IPS-18a (cell line): Measurements from ENCODE around the gene AKAP13.

Source experiments
- H3K27ac ChIP-seq: one replicate; pipeline ENCODE4 v1.5.1; 2013; ENCODE audit warnings: low read length
- H3K27me3 ChIP-seq: one replicate; pipeline ENCODE4 v1.6.1; 2013; ENCODE audit warnings: mild to moderate bottlenecking, low read length; ENCODE audit not compliant: control insufficient read depth, insufficient read depth
- H3K36me3 ChIP-seq: one replicate; pipeline ENCODE4 v1.6.1; 2013; ENCODE audit warnings: low read depth, low read length; ENCODE audit not compliant: control insufficient read depth
- H3K4me1 ChIP-seq: one replicate; pipeline ENCODE4 v1.6.1; 2013; ENCODE audit warnings: low read depth, low read length; ENCODE audit not compliant: control insufficient read depth
- H3K4me3 ChIP-seq: one replicate; pipeline ENCODE4 v1.5.1; 2013; ENCODE audit warnings: low read length
- H3K9ac ChIP-seq: one replicate; pipeline ENCODE4 v1.6.1; 2013; ENCODE audit warnings: mild to moderate bottlenecking, low read length, moderate library complexity
- H3K9me3 ChIP-seq: one replicate; pipeline ENCODE4 v1.6.1; 2013; ENCODE audit warnings: low read depth, low read length; ENCODE audit not compliant: control insufficient read depth

Gene AKAP13

DNA sequence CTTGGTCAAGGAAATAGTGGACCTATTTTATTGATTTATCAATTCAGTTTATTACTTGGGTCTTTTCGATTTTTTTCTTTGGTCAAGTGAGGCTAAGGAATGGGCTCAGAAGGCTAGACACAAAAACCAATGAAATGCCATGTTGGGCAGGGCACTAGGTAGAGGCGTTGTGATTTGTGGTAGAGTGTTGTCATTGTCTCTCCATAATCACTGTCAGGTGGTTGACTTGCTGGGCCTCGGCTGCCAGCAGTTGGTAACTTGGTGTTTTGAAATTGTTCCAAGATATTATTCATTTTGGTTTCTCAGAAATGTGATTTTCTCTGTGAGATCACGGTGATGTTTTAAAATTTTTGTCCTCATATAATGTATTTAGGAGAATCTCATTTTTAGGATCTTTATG is 240.7 kb downstream of the AKAP13 start:
- peaks cover 40% of the 10 kb centered on the region for H3K4me1 ChIP-seq
- no peaks in the 10 kb centered on the region for H3K36me3 ChIP-seq
- no peak overlapping the region for H3K4me3 ChIP-seq
- no peak overlapping the region for H3K27ac ChIP-seq
- no peaks in the 10 kb centered on the region for H3K27me3 ChIP-seq
- H3K9ac ChIP-seq = no peak overlapping the region
- H3K9me3 ChIP-seq = no peaks in the 10 kb centered on the region

DNA sequence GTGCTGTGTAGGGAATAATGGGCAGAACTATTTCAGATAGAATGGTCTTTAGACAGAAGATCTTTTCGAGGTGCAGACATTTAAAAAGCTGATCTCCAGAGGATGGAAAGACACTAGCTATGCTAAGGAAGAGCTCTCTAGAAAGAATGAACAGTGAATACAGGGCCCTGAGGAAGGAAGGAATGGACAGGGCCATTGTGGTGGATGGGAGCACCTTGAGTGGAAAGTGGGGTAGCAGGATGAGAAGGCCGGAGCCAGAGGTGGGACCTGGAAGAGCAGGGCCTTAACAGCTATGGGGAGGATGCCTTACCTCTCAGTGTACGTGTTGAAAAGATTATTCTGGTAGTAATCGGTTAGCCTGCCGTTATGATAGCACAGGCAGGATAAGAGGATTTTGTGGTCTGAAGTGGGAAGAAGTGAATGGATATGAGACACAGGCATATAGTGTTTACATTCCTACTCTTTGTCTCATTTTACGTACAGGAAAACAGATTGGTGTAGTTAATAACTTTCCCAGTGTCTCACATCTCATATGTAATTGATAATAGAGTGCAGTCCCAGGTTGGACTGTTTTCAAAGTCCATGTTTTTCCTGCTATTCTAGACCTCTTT is 241.9 kb downstream of the AKAP13 start:
- no peak overlapping the region for H3K4me3 ChIP-seq
- peaks cover 32% of the 10 kb centered on the region for H3K4me1 ChIP-seq
- no peaks in the 10 kb centered on the region for H3K27me3 ChIP-seq
- H3K9ac ChIP-seq = no peak overlapping the region
- no peaks in the 10 kb centered on the region for H3K36me3 ChIP-seq
- no peak overlapping the region for H3K27ac ChIP-seq
- H3K9me3 ChIP-seq = no peaks in the 10 kb centered on the region

DNA sequence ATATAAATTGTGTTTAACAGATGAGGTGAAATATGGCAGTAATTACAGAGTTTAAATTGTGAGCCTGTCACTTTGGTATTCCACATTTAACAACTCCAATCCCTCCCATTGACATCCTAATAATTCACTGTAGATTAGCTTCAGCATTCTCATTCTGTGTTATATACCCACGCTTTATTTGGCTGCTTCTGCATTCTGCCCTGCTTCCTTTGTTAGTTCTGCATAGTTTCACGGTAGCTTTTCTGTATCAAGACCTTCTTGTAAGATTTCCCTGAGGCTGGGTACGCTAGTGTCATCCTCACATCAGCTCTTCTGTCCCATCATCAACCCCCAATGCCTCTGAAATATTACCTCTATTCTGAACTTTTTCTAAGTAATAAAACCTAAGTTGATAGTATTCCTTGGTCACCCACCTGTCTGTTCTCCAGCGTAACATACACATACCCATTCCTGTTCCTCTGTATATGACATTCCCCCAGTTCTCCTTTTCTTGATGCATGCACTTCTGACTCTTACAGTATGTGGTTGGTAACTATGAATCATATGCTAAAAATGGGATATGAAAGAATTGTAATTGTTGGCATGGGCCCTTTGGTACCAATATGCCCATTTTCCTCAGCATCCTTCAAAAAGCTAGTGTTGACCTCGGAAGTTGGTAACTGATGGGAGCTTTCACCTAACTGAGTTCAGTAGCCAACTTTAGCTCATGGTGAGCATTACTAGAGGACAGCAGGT is 243.1 kb downstream of the AKAP13 start:
- H3K4me3 ChIP-seq = no peak overlapping the region
- no peak overlapping the region for H3K27ac ChIP-seq
- H3K36me3 ChIP-seq = no peaks in the 10 kb centered on the region
- H3K27me3 ChIP-seq = no peaks in the 10 kb centered on the region
- no peak overlapping the region for H3K9ac ChIP-seq
- H3K9me3 ChIP-seq = no peaks in the 10 kb centered on the region
- H3K4me1 ChIP-seq = peaks cover 23% of the 10 kb centered on the region

DNA sequence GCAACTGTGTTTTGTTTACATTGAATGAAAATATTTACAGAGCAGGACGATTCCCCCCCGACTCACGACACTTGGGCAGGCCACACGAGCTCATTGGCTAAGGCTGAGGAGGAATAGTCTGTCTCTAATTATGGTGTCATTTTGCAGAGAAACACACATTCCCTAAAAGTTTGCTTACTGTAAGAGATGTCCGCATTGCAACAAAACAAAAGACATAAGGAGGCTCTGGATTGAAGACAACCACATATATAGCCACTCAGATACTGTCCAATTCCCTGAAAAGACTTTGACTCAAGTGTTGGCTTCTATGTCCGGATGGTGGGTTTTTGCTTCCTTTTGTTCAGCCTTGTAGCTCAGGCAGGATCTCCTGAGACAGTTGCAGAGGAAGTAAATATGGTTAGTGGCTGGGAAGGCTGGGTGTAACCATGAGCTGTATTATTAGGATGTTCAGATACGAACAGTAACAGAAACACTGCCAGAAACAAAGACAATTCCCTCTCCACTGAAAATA is 243.9 kb downstream of the AKAP13 start:
- no peaks in the 10 kb centered on the region for H3K27me3 ChIP-seq
- no peak overlapping the region for H3K27ac ChIP-seq
- no peak overlapping the region for H3K9ac ChIP-seq
- no peaks in the 10 kb centered on the region for H3K36me3 ChIP-seq
- peaks cover 15% of the 10 kb centered on the region for H3K4me1 ChIP-seq
- H3K9me3 ChIP-seq = no peaks in the 10 kb centered on the region
- H3K4me3 ChIP-seq = no peak overlapping the region

DNA sequence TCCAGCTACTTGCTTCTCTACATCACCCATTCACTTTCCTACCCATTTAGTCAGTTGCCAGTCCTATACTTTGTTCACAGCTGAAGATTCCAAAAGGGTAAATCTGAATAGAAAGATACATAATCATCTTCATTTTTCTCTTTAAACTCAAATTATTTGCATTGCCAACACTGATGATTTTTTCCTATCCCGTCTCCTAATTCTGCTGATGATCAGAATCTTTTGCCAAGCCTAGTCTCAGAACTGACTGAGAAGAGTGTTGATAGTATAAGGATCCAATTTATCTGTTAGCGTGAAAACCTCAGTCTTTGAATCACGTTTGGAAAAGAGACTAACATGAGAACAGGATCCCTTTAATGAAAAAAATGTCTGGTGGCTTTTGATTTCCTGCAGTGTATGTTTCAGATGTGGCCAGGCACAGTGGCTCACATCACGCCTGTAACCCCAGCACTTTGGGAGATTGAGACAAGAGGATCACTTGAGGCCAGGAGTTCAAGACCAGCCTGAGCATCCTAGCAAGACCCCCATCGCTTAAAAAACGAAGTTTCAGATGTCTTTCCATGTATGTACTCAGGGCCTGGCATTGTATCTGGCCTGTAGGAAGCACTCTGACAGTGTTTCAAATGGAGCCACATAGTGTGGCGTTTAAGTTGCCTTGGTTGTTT is 244.9 kb downstream of the AKAP13 start:
- Histone ChIP-seq H3K9ac (no peak overlapping the region), H3K4me1 (peaks cover 5% of the 10 kb centered on the region), H3K36me3 (no peaks in the 10 kb centered on the region), H3K9me3 (no peaks in the 10 kb centered on the region), H3K27me3 (no peaks in the 10 kb centered on the region), H3K27ac (no peak overlapping the region), H3K4me3 (no peak overlapping the region)

DNA sequence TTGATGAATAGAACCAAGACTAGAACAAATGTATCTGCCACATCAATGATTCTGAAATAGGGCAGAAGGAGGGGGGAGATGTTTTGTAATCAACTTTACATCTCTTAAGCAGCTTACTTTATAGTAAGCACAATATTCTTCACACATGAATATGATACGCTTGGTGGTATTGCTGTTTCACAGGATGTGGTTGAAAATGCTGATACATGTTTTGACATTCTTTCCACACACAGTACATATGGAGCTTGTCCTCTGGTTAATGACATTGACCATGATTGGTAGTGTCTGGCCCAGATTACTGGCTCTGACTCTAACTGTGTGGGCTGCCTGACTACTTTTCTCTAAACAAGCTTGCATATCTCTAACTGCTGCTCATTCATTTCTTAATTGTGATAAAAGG is 245.5 kb downstream of the AKAP13 start:
- no peak overlapping the region for H3K27ac ChIP-seq
- no peak overlapping the region for H3K4me3 ChIP-seq
- no peaks in the 10 kb centered on the region for H3K36me3 ChIP-seq
- H3K9me3 ChIP-seq = no peaks in the 10 kb centered on the region
- no peak overlapping the region for H3K9ac ChIP-seq
- no peaks in the 10 kb centered on the region for H3K27me3 ChIP-seq
- no peaks in the 10 kb centered on the region for H3K4me1 ChIP-seq

DNA sequence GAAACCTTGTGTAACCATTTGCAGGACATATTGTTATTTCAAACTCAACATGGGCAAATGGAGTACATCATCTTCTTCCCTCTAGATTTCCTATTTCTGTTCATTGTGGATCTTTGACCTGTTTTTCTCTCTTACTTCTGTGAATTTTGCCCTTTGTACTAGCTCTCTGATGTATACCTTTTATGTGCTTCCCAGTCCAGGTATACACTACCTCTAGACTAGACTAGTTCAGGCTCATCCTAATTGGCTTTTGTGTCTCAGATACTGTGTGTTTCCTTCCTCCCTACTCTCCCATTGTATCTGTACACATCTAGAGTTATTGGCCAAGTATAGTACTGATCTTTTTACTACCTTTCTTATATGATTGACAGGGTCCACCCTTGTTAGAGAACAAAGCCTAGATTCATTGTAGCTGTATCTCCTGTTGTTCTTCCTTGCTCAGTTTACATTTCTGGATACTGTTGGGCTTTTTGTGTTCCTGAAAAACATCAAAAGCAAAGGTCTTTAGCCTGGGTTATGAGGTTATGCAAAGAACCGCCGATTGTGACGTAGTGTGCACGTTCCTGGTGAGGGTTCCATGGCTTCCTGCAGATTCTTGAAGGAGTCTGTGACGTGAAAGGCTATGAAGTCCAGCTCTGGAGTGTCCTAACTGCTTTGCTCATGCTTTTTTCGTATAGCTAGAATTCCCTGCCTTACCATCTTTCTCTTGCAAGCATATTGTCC is 247.0 kb downstream of the AKAP13 start:
- H3K27me3 ChIP-seq = no peaks in the 10 kb centered on the region
- H3K9me3 ChIP-seq = no peaks in the 10 kb centered on the region
- no peak overlapping the region for H3K27ac ChIP-seq
- H3K36me3 ChIP-seq = no peaks in the 10 kb centered on the region
- H3K4me3 ChIP-seq = no peak overlapping the region
- no peak overlapping the region for H3K9ac ChIP-seq
- no peaks in the 10 kb centered on the region for H3K4me1 ChIP-seq

DNA sequence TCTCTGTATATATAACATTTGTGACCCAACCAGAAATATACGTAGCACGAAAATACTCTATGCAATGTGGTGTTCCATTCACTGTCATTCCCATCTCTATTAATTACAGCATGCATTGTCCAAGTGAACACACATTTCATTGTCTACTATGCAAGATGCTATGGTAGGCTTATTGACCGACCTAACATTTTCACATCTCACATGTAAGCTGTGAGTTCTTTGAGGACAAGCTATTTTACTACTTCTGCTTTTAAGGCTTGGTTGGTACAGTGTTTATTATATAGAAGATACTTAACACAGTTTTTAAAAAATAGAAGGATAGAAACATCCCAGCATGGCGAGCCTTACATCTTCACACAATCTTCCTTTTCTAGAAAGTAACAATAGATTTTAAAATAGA is 249.9 kb downstream of the AKAP13 start:
- no peak overlapping the region for H3K27ac ChIP-seq
- H3K27me3 ChIP-seq = no peaks in the 10 kb centered on the region
- no peaks in the 10 kb centered on the region for H3K36me3 ChIP-seq
- H3K4me3 ChIP-seq = no peak overlapping the region
- no peak overlapping the region for H3K9ac ChIP-seq
- H3K9me3 ChIP-seq = no peaks in the 10 kb centered on the region
- H3K4me1 ChIP-seq = no peaks in the 10 kb centered on the region

DNA sequence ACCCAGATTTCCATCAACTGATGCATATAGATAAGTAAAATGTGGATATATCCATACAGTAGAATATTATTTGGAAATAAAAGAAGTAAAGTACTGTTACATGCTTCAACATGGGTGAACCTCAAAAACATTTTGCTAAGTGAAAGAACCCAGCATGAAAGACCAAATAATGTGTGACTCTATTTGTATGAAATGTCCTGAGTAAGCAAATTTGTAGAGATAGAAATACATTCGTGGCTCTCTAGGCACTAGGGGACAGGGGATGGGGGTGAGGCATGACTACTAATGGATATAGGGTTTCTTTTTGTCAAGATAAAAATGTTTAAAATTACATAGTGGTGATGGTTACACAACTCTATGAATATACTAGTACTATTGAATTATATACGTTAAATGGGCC is 250.6 kb downstream of the AKAP13 start:
- H3K36me3 ChIP-seq = no peaks in the 10 kb centered on the region
- H3K4me3 ChIP-seq = no peak overlapping the region
- H3K27me3 ChIP-seq = no peaks in the 10 kb centered on the region
- H3K27ac ChIP-seq = no peak overlapping the region
- no peaks in the 10 kb centered on the region for H3K4me1 ChIP-seq
- no peak overlapping the region for H3K9ac ChIP-seq
- no peaks in the 10 kb centered on the region for H3K9me3 ChIP-seq

DNA sequence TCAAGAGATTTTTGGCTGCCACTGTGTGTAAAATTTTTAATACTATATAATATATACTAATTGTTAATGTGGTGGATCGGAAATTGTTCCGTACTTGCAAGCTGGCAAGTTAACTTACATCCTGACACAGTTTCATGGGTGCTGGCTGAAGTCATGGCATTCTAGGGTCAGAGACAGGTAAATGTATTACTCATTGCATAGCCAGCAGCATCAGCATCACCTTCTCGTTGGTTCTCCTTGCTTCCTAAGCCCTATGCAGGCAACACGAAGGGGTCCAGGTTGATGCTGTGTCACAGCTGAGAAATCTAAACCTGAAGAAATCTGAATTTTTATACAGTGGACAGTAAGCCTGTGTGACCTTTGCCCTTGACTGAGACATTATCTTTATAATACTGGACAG is 251.6 kb downstream of the AKAP13 start:
- H3K4me1 ChIP-seq = no peaks in the 10 kb centered on the region
- H3K4me3 ChIP-seq = no peak overlapping the region
- H3K36me3 ChIP-seq = no peaks in the 10 kb centered on the region
- no peaks in the 10 kb centered on the region for H3K27me3 ChIP-seq
- no peak overlapping the region for H3K27ac ChIP-seq
- H3K9ac ChIP-seq = no peak overlapping the region
- no peaks in the 10 kb centered on the region for H3K9me3 ChIP-seq

DNA sequence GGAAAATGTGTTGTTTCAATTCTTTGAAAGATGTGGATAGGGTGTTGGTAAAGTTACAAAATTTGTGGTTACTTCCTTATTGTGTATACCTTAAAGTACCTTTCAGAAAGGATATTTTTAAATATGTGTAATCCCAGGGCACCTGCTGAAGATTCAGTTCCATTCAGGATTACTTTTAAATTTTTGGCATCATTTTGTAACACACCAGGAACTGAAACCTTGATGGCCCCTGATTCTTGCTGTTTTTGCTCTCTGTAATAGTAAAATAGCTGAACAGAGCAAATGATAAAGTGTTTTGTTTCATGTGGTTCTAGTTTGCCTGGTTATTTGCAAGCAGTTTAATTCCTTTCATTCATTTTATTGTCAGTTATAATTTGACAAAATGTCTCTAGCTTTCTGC is 253.5 kb downstream of the AKAP13 start:
- H3K4me1 ChIP-seq = no peaks in the 10 kb centered on the region
- no peaks in the 10 kb centered on the region for H3K9me3 ChIP-seq
- no peak overlapping the region for H3K4me3 ChIP-seq
- H3K9ac ChIP-seq = no peak overlapping the region
- H3K27ac ChIP-seq = no peak overlapping the region
- no peaks in the 10 kb centered on the region for H3K36me3 ChIP-seq
- no peaks in the 10 kb centered on the region for H3K27me3 ChIP-seq
